K562 (cell line): ENCODE results near the gene MYO6. TPM values are rescaled to one million over a fixed set of nuclear protein-coding genes. Genes with fewer than 3 reads are reported as not detected.

Experiments used
- ATAC-seq: fragments of 200-7000 bp; cut with Tn5 transposase; 3 replicates; pipeline ENCODE4 v1.9.1; 2020; ENCODE audit warnings: moderate library complexity
- BruUV-seq: library from RNA; stranded (reverse); fragments of 400-500 nt; replicated peaks from 2 replicates; lab custom pipeline; 2021; lab: Mats Ljungman, UMichigan
- CTCF ChIA-PET: fragments of 300-600 bp; formaldehyde crosslinking; extraction: SDS; loops from one replicate; lab custom pipeline; 2021; ENCODE audit warnings: low intra/inter-chr PET ratio; lab: Yijun Ruan, JAX
- POLR2A ChIA-PET: fragments of 300-600, 350-650 bp; sonication (Branson Sonifier 250); formaldehyde crosslinking; extraction: SDS; loops from one replicate; lab custom pipeline; 2021; ENCODE audit warnings: antibody characterized with exemption, inconsistent platforms; lab: Yijun Ruan, JAX
- DNase-seq, 4 experiments: peaks; one replicate each; pipeline versions ENCODE4 v3.0.0 to v3.0.0-alpha.2; 2011 to 2018; ENCODE audit warnings: low spot score in 3 of 4, mixed read lengths in 3 of 4; ENCODE audit errors: extremely low read depth in 1 of 4
- FAIRE-seq: peaks from 2 replicates; lab custom pipeline; 2011; peaks lifted over from hg19 to GRCh38; lab: Jason Lieb, UNC
- H2AFZ ChIP-seq: 2 replicates; pipeline ENCODE4 v1.6.0; 2011; ENCODE audit warnings: low read depth, low read length, control low read depth, inconsistent platforms
- H3K27ac ChIP-seq: fragments of 200-600 bp; 3 replicates; pipeline ENCODE4 v1.8.0; 2011; ENCODE audit warnings: low read depth, mild to moderate bottlenecking, control low read depth, inconsistent platforms, low read length, moderate library complexity, mixed read lengths; ENCODE audit errors: extremely low read depth
- H3K27me3 ChIP-seq, 2 experiments: fragments of 300-600 bp in 1 of 2; 2 replicates in 1 of 2; 3 replicates in 1 of 2; pipeline versions ENCODE4 v1.6.0 to v1.8.0; 2011; ENCODE audit warnings: inconsistent platforms in 2 of 2, low read length in 2 of 2, mild to moderate bottlenecking in 1 of 2, mixed read lengths in 1 of 2, moderate library complexity in 1 of 2; ENCODE audit not compliant: control insufficient read depth in 2 of 2, insufficient read depth in 2 of 2
- H3K36me3 ChIP-seq: fragments of 300-600 bp; 3 replicates; pipeline ENCODE4 v1.8.0; 2011; ENCODE audit warnings: mild to moderate bottlenecking, low read length, inconsistent platforms; ENCODE audit not compliant: control insufficient read depth, insufficient read depth
- H3K4me1 ChIP-seq, 2 experiments: fragments of 200-600 bp in 1 of 2; replicated peaks in 1 of 2; 2 replicates in 1 of 2; 3 replicates in 1 of 2; pipeline versions ENCODE4 v1.5.1 to v1.8.0; 2011; ENCODE audit warnings: inconsistent platforms in 2 of 2, low read length in 2 of 2, mild to moderate bottlenecking in 1 of 2, mixed read lengths in 1 of 2, moderate library complexity in 1 of 2; ENCODE audit not compliant: control insufficient read depth in 2 of 2, insufficient read depth in 2 of 2
- H3K4me2 ChIP-seq: 2 replicates; pipeline ENCODE4 v1.6.1; 2011; ENCODE audit warnings: low read length, control low read depth, inconsistent platforms, mixed read lengths; ENCODE audit not compliant: insufficient read depth
- H3K4me3 ChIP-seq: fragments of 200-600 bp; sonication (generic), shearing (Covaris generic); 2 replicates; pipeline ENCODE4 v1.5.1; 2016; ENCODE audit warnings: control low read depth, inconsistent platforms
- H3K79me2 ChIP-seq: fragments of 200-600 bp; 3 replicates; pipeline ENCODE4 v1.8.0; 2011; ENCODE audit warnings: low read length, inconsistent platforms; ENCODE audit not compliant: control insufficient read depth, insufficient read depth
- H3K9ac ChIP-seq, 2 experiments: 2 replicates each; pipeline versions ENCODE4 v1.6.0 to v1.6.1; 2011; ENCODE audit warnings: low read depth in 2 of 2, low read length in 2 of 2, control low read depth in 1 of 2, inconsistent platforms in 1 of 2, mild to moderate bottlenecking in 1 of 2, mixed read lengths in 1 of 2; ENCODE audit not compliant: insufficient read depth in 1 of 2
- H3K9me1 ChIP-seq: one replicate; pipeline ENCODE4 v1.6.0; 2011; ENCODE audit warnings: inconsistent platforms, mild to moderate bottlenecking, low read length, moderate library complexity; ENCODE audit not compliant: control insufficient read depth, insufficient read depth
- H3K9me3 ChIP-seq: replicated peaks from 2 replicates; pipeline ENCODE4 v1.5.1; 2011; ENCODE audit warnings: low read depth, low read length, inconsistent platforms; ENCODE audit not compliant: control insufficient read depth, insufficient read depth
- H4K20me1 ChIP-seq: replicated peaks from 2 replicates; pipeline ENCODE4 v1.6.1; 2011; ENCODE audit warnings: low read length, inconsistent platforms, mixed read lengths; ENCODE audit not compliant: control insufficient read depth, insufficient read depth
- ARID2 ChIP-seq: fragments of 450-650 bp; IDR thresholded peaks from 2 replicates; pipeline ENCODE4 v1.6.1; 2017; ENCODE audit warnings: antibody characterized with exemption, mild to moderate bottlenecking
- BRD9 ChIP-seq: fragments of 450-650 bp; IDR thresholded peaks from 2 replicates; pipeline ENCODE4 v1.6.1; 2018; ENCODE audit warnings: low read depth; ENCODE audit not compliant: partially characterized antibody
- GTF2A2 ChIP-seq: IDR thresholded peaks from 2 replicates; pipeline ENCODE4 v1.6.1; 2016; ENCODE audit warnings: mild to moderate bottlenecking, missing genetic modification characterization, missing compliant biosample characterization
- KDM5B ChIP-seq: fragments of 200-600 bp; sonication (generic); IDR thresholded peaks from 2 replicates; pipeline ENCODE4 v1.6.1; 2012; ENCODE audit warnings: low read depth, mild to moderate bottlenecking, moderate library complexity, low read length, control low read depth, inconsistent platforms; ENCODE audit not compliant: insufficient replicate concordance
- POLR2H ChIP-seq: IDR thresholded peaks from 2 replicates; pipeline ENCODE4 v1.6.1; 2016; ENCODE audit warnings: missing genetic modification characterization, low read depth, mild to moderate bottlenecking, control low read depth, missing compliant biosample characterization, moderate library complexity
- SNIP1 ChIP-seq: fragments of 450-650 bp; IDR thresholded peaks from 2 replicates; pipeline ENCODE4 v1.7.1; 2017; ENCODE audit warnings: low read depth, mild to moderate bottlenecking
- ZNF778 ChIP-seq: fragments of 450-650 bp; formaldehyde crosslinking; IDR thresholded peaks from 2 replicates; pipeline ENCODE4 v1.4.0; 2020; ENCODE audit warnings: mild to moderate bottlenecking, moderate library complexity
- in situ Hi-C: fragments of 300-500 bp; cut with MboI; formaldehyde crosslinking; loops from 4 replicates; pipeline ENCODE4 v1.15.0; 2018; ENCODE audit warnings: inconsistent platforms, mixed read lengths
- intact Hi-C: fragments of 100-400 bp; cut with micrococcal nuclease; formaldehyde crosslinking; loops from 2 replicates; pipeline ENCODE4 v1.14.2; 2022
- polyA plus RNA-seq, 8 experiments: library from polyadenylated mRNA; depleted of rRNA in 4 of 8; stranded (reverse) in 5 of 8; unstranded in 3 of 8; fragments of >200 nt; fragmentation: Nextera tagmentation in 2 of 8; fragmentation: Illumina TruSeq in 1 of 8; extraction: Ambion mirVana in 2 of 8; extraction: Trizol in 1 of 8; gene quantifications; 2 replicates each; pipeline versions ENCODE4 v1.2.1 to v1.2.3, GENCODE V29; 2011 to 2014; ENCODE audit warnings: inconsistent platforms in 1 of 8, missing spikeins in 1 of 8
- total RNA-seq, 7 experiments: library from RNA; depleted of rRNA in 6 of 7; stranded (reverse); fragments of >200 nt in 6 of 7; fragmentation: Illumina TruSeq in 2 of 7; extraction: Trizol in 2 of 7; gene quantifications; 2 replicates each; pipeline versions ENCODE4 v1.2.1 to v1.2.3, GENCODE V29; 2011 to 2021; ENCODE audit warnings: low replicate concordance in 1 of 7
- TF ChIP-seq, protein P1 (sequence below): fragments of 250-450 bp; sonication (Bioruptor Pico); IDR thresholded peaks from 2 replicates; pipeline ENCODE4 v1.4.0; 2020; ENCODE audit warnings: mild to moderate bottlenecking, moderate library complexity
- TF ChIP-seq, protein P2 (sequence below): fragments of 450-650 bp; formaldehyde crosslinking; conservative IDR thresholded peaks from 2 replicates; pipeline ENCODE4 v1.4.0; 2022; ENCODE audit warnings: mild to moderate bottlenecking, missing genetic modification characterization

Gene MYO6
- total and polyA plus RNA-seq, 9 of the 15 experiments (the other 6 are each of a cell fraction or from before 2014, with no cell fraction given), result 1.3 to 5.5 (median 2.7) TPM

GRCh38 chr6:75762063-75762462 lies 13.0 kb downstream of the MYO6 start (continued):
- TF ChIP-seq ZNF778 (CRISPR knock-in tag), result no peak
- no peak for TF ChIP-seq SNIP1

GRCh38 chr6:75766387-75766786 lies 17.3 kb downstream of the MYO6 start:
- Histone ChIP-seq H3K79me2 (no peaks in the 10 kb centered on the region), H3K36me3 (no peaks in the 10 kb centered on the region), H3K9me3 (no peaks in the 10 kb centered on the region), H3K27ac (no peak overlapping the region), H3K9me1 (no peaks in the 10 kb centered on the region), H2AFZ (no peak overlapping the region), H4K20me1 (no peaks in the 10 kb centered on the region), H3K27me3 (no peaks in the 10 kb centered on the region; a peak in 1 of 5 replicates), H3K4me2 (no peak overlapping the region), H3K4me1 (no peaks in the 10 kb centered on the region; a peak in 2 of 5 replicates), H3K4me3 (no peak overlapping the region), H3K9ac (no peak overlapping the region)
- no peak for TF ChIP-seq POLR2H (tag)
- TF ChIP-seq GTF2A2 (tag), result no peak
- TF ChIP-seq, protein P1, sequence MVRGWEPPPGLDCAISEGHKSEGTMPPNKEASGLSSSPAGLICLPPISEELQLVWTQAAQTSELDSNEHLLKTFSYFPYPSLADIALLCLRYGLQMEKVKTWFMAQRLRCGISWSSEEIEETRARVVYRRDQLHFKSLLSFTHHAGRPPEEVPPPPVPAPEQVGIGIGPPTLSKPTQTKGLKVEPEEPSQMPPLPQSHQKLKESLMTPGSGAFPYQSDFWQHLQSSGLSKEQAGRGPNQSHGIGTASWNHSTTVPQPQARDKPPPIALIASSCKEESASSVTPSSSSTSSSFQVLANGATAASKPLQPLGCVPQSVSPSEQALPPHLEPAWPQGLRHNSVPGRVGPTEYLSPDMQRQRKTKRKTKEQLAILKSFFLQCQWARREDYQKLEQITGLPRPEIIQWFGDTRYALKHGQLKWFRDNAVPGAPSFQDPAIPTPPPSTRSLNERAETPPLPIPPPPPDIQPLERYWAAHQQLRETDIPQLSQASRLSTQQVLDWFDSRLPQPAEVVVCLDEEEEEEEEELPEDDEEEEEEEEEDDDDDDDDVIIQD, result no peak
- TF ChIP-seq BRD9, result no peak
- no peak for TF ChIP-seq KDM5B
- TF ChIP-seq, protein P2, sequence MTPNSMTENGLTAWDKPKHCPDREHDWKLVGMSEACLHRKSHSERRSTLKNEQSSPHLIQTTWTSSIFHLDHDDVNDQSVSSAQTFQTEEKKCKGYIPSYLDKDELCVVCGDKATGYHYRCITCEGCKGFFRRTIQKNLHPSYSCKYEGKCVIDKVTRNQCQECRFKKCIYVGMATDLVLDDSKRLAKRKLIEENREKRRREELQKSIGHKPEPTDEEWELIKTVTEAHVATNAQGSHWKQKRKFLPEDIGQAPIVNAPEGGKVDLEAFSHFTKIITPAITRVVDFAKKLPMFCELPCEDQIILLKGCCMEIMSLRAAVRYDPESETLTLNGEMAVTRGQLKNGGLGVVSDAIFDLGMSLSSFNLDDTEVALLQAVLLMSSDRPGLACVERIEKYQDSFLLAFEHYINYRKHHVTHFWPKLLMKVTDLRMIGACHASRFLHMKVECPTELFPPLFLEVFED (CRISPR knock-in tag), result no peak
- no peak for TF ChIP-seq ARID2
- in situ Hi-C loops (no loop called here), intact Hi-C loops (no loop called here)
- ATAC-seq, result no peak
- DNase-seq, result no peak
- CTCF ChIA-PET, result no interaction called here
- no TSS peak for BruUV-seq
- FAIRE-seq, result no peak
- POLR2A ChIA-PET, result no interaction called here
